NCI-H526 treated with DMSO at 0.1 percent for 48 hours (cell line): ENCODE data around the gene PANK2.
A peak's percentile ranks its signal among the peaks of the same experiment; 100 is the strongest.
"Not testable (repeated sequence)": the region's sequence is repeated elsewhere in the genome, so short reads cannot be mapped to it uniquely, and the experiment has no call there.

ENCODE experiments used
- DNase-seq: peaks from one replicate; lab custom pipeline; 2025; lab: John Stamatoyannopoulos, UW

Gene PANK2

DNA sequence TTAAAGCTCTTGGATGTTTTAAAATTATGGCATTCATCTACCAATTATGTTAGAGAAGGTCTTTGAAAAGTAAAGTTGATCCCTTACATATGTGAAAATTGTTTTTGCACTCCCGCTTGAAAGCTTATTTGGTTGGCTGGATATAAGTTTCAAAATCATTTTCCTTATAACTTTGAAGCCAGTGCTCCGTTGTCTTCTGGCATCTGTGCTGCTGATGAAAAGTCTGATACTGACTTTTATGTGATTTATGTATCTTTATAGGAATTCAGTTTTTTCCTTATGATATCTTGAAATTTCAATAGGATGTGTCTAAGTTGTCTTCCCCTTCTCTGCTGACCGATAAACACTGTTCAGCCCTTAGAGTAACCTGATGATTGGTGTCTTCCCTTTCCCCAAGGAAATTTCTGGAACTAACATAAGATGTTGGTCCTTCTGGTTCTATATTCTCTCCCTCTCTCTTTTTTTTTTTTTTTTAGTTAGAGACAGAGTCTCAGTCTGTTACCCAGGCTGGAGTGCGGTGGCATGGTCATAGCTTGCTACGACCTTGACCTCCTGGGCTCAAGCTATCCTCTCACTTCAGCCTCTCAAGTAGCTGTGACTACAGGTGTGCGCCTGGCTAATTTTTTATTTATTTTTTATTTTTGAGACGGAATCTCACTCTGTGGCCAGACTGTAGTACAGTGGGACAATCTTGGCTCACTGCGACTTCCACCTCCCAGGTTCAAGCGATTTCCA lies 12.7 kb downstream of the PANK2 start:
- no peak for DNase-seq

- DNase-seq, result no peak
Measured at GRCh38 chr20:3902446-3902845, 13.3 kb downstream of the PANK2 start.

DNA sequence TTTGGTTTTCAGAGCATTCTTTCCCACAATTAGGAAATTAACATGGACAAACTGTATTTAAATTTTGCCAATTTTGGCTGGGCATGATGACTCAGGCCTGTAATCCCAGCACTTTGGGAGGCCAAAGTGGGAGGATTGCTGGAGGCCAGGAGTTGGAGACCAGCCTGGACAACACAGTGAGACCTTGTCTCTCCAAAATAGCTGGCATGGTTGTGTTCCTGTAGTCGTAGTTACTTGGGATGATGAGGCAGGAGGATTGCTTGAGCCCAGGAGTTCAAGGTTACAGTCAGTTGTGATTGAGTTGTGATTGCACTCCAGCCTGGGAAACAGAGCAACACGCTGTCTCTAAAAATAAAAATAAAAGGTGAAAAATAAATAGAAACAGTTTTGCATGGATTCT lies 15.0 kb downstream of the PANK2 start:
- DNase-seq, result no peak

GRCh38 chr20:3904857-3905256 lies 15.7 kb downstream of the PANK2 start:
- no peak for DNase-seq

- not testable (repeated sequence) for DNase-seq
Measured at GRCh38 chr20:3906744-3907721, 17.8 kb downstream of the PANK2 start.

DNA sequence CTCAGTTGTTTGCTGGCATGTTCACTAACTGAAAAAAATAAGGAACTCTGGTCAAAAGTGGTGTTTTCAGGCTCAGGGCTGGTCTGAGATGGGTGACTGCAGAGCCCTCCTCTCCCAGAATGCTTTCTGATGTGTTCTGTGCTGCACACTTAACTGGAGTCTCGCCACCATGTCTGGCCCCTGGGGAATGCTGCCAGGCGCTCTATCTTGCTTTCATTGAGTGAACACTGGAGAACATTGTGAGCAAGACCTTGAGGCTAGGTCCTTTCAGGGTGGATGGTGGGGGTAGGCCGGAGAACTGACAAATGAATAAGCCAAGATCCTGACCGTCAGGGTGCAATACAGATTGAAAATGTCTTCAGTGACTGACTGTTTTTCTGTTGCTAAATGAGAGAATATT lies 19.5 kb downstream of the PANK2 start:
- DNase-seq, result no peak

DNA sequence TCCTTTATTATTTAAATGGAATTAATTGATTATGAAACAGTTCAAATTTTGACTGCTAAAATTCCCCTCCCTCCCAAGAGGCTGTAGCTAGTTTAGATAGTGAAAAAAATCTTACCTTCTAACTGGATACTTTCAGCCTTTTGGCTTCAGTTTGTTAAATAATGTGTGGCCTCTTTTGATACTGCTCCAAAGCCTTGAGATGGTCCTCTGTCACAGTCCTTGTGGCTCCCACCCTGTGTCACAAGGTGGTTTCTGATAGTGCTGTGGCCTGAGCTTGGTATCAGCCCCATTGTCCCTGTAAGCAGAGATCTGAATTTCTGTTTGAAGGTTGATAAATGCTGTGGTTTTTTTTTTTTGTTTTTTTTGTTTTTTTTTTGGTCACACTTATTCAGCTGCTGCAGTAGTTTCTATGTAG lies 20.8 kb downstream of the PANK2 start:
- no peak for DNase-seq

- no peak for DNase-seq
Measured at GRCh38 chr20:3910853-3911252, 21.7 kb downstream of the PANK2 start.

DNA sequence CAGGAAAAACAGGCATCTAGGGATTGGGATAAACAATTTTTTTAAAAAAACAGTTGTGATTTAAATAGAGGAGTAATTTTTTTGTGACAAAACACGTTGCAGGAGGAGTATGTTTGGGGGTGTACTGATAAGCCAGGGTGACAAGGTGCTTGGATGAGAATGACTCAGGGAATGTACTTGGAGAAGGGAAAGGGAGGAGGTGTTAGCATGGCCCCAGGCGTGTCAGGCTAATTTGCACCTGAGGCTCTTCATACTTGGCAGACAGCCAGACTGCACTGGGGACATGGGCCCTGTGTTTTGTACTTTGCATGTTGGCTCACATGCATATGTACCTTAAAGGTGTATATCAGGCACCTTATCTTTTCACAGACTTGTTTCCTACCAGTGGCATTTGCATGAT lies 22.8 kb downstream of the PANK2 start:
- DNase-seq, result peak; percentile 88

- no peak for DNase-seq
Measured at GRCh38 chr20:3914446-3914845, 25.3 kb downstream of the PANK2 start.

DNA sequence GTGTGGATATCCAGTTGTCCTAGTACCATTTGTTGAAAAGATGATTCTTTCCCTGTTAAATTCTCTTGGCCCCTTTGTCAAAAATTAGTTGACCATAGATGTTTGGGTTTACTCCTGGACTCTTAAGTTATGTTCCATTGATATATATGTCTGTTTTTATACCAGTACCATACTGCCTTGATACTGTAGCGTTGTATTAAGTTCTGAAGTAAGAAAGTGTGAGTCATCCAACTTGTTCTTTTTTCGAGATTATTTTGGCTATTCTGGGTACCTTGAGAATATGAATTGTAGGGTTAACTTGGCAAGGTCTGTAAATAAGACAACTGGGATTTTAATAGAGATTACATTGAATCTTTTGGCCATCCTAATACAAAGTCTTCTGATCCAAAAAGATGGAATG lies 26.5 kb downstream of the PANK2 start:
- DNase-seq, result no peak

GRCh38 chr20:3916364-3916763 lies 27.2 kb downstream of the PANK2 start:
- no peak for DNase-seq

GRCh38 chr20:3919352-3919751 lies 30.2 kb downstream of the PANK2 start:
- no peak for DNase-seq

GRCh38 chr20:3922223-3922982 lies 33.2 kb downstream of the PANK2 start:
- no peak for DNase-seq

DNA sequence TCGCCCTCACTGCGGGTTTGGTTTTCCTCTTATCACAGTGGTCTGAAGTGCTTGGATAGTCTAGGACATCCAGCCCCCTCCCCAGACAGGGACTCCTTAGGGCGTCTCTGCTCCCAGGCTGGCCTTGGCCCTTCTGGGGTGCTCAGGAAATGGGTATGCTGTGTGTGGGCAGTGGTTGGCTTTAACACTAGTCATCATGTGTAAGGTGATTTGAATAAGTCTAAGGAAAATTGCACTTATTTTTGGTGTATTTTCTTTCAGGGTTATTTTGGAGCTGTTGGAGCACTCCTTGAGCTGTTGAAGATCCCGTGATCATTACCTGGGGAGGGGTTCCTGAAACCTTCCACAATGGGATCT lies 33.8 kb downstream of the PANK2 start:
- DNase-seq, result no peak

- DNase-seq, result no peak
Measured at GRCh38 chr20:3923818-3924217, 34.6 kb downstream of the PANK2 start.

DNA sequence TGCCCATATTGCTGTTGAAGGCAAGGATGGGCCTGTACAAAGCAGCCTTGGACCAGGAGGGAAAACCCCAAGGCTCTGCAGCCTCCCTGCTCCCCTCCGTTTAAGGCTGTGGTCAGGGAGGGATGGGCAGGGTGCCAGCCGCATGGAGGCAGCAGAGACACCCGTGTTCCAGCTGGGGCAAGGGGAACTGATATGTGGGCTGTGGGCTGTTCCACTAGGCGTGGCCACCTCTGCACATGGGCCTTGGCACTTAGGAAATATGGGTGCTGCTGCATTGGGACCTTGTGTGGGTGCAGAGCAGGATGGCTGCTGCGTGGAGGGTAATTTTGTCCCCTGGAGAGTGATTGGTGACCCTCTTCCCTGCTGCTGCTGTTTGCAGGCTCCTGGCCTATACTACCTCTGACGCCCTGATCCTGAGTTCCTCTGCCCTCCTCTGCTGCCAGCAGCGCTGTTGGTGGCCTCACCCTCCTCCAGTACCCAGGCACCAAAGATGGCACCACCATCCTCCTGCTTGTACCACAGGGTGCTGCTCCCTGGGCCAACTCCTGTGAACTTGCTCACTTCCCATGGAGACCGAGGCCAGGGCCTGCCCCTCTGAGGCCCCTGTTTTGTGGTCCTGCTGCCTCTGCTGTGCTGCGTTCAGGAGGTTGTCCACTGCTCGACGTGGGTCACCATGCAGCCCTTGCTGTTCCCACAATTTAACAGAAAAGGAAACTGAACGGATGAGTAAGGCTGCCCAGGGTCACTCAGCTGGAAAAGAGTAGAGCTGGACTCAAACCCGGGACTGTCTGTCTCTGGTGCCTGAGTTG lies 35.3 kb downstream of the PANK2 start:
- no peak for DNase-seq

DNA sequence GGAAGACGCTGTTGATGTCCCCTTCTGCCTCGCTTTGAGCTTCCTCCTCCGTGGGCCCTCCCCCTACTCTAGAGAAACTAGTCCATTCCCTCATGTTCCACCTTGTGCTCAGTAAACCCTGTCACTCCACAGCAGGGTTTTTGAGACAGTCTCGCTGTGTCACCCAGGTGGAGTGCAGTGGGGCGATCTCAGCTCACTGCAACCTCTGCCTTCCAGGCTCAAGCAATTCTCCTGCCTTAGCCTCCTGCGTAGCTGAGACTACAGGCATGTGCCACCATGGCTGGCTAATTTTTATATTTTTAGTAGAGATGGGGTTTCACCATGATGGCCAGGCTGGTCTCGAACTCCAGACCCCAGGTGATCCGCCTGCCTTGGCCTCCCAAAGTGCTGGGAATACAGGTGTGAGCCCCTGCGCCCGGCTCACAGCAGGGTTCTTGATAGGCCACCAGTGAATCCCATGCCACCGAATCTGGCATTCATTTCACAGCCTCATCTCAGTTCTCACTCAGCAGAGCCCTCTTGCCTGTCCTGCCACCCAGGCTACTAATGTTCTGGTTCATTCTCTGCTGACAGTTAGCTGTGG lies 36.0 kb downstream of the PANK2 start:
- DNase-seq, result no peak

GRCh38 chr20:3925899-3926638 lies 36.9 kb downstream of the PANK2 start:
- no peak for DNase-seq

DNA sequence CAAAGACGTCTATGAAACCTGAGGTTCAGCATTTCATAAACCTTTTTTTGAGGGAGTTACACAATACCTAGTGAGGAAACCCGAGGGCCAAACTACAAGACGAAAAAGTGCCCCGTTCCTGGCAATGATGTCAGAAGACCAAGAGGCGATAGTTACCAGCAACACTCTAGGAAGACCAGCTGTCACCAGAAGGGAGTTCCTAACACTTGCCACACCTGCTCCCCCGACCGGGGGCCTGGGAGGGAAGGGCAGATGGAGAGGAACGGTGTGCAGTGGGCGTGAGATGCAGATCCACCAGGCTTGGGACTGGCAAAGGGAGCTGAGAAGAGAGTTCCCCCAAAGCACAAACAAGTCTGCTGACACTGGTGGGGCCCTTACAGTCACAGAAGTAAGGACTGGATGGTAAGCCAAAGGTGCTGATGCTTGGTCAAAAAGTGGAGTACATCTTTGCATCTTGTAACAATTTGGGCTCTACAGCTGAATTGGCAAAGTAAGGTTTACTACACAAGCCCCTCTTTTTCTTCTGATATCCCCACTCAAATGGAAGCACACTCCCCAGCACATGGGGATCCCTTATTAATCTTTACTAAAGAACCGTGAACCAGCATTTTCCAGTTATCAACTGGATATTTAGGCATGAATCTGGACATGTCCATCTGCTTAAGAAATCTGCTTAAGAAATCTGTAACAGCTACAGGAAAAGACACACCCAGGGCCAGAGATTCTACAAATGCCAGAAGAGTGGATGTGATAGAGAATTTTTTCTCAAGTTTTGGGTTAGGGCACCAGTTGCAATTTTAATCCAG lies 38.5 kb downstream of the PANK2 start:
- DNase-seq, result no peak
